ENCODE results near the gene DICER1. TPM values are rescaled to one million over a fixed set of nuclear protein-coding genes. Genes with fewer than 3 reads are reported as not detected.

DICER1 gene
- total RNA-seq, 1 donor from 2014 or later: 103 TPM

- Histone ChIP-seq H3K79me2 (ENCODE audit: insufficient read depth, low read length) (no peaks in the 10 kb centered on the region), H3K4me1 (ENCODE audit: insufficient read depth, low read length) (no peaks in the 10 kb centered on the region), H3K27me3 (ENCODE audit: insufficient read depth, low read length) (peaks cover 2% of the 10 kb centered on the region), H3K27ac (ENCODE audit: low read depth, low read length) (no peak overlapping the region), H2AFZ (ENCODE audit: low read depth, low read length) (no peak overlapping the region), H3K36me3 (ENCODE audit: insufficient read depth, low read length) (no peaks in the 10 kb centered on the region), H3K4me2 (ENCODE audit: low read length) (no peak overlapping the region), H4K20me1 (ENCODE audit: insufficient read depth, low read length) (no peaks in the 10 kb centered on the region), H3K4me3 (ENCODE audit: insufficient read depth, low read depth, low read length) (no peak overlapping the region), H3K9ac (ENCODE audit: low read length) (no peak overlapping the region), H3K9me3 (ENCODE audit: insufficient read depth, low read depth, low read length) (no peaks in the 10 kb centered on the region)
- Mint-ChIP-seq H3K36me3 (ENCODE audit: low read depth, unreplicated experiment) (no peaks in the 10 kb centered on the region), H3K4me3 (ENCODE audit: unreplicated experiment) (no peak overlapping the region), H3K27me3 (ENCODE audit: low read depth, unreplicated experiment) (peaks cover 21% of the 10 kb centered on the region), H3K4me1 (ENCODE audit: low read depth, unreplicated experiment) (peaks cover 6% of the 10 kb centered on the region), H3K9me3 (ENCODE audit: unreplicated experiment) (peaks cover 2% of the 10 kb centered on the region), H3K27ac (ENCODE audit: unreplicated experiment) (no peak overlapping the region)
- no peak for TF ChIP-seq EZH2 (IDR thresholded peaks at IDR 0.05; ENCODE audit: insufficient read depth, low read length)
- no peak for TF ChIP-seq CTCF (IDR thresholded peaks at IDR 0.05; ENCODE audit: insufficient read depth, low read depth, low read length)
- no peak for DNase-seq (ENCODE audit: low read depth)
- FAIRE-seq: no peak
Measured at GRCh38 chr14:95040708-95041476, 116.4 kb downstream of the DICER1 start.

- Mint-ChIP-seq H3K4me3 (ENCODE audit: unreplicated experiment) (no peak overlapping the region), H3K27ac (ENCODE audit: unreplicated experiment) (no peak overlapping the region), H3K27me3 (ENCODE audit: low read depth, unreplicated experiment) (peaks cover 17% of the 10 kb centered on the region), H3K9me3 (ENCODE audit: unreplicated experiment) (peaks cover 2% of the 10 kb centered on the region), H3K36me3 (ENCODE audit: low read depth, unreplicated experiment) (no peaks in the 10 kb centered on the region), H3K4me1 (ENCODE audit: low read depth, unreplicated experiment) (peaks cover 6% of the 10 kb centered on the region)
- TF ChIP-seq EZH2 (IDR thresholded peaks at IDR 0.05; ENCODE audit: insufficient read depth, low read length) (no peak), CTCF (IDR thresholded peaks at IDR 0.05; ENCODE audit: insufficient read depth, low read depth, low read length) (no peak)
- H4K20me1 ChIP-seq (ENCODE audit: insufficient read depth, low read length): no peaks in the 10 kb centered on the region
- H3K9me3 ChIP-seq (ENCODE audit: insufficient read depth, low read depth, low read length): no peaks in the 10 kb centered on the region
- DNase-seq (ENCODE audit: low read depth) (no peak), FAIRE-seq (no peak)
- no peak overlapping the region for H3K27ac ChIP-seq (ENCODE audit: low read depth, low read length)
- no peak overlapping the region for H3K9ac ChIP-seq (ENCODE audit: low read length)
- peaks cover 2% of the 10 kb centered on the region for H3K27me3 ChIP-seq (ENCODE audit: insufficient read depth, low read length)
- H3K4me2 ChIP-seq (ENCODE audit: low read length): no peak overlapping the region
- no peak overlapping the region for H2AFZ ChIP-seq (ENCODE audit: low read depth, low read length)
- H3K79me2 ChIP-seq (ENCODE audit: insufficient read depth, low read length): no peaks in the 10 kb centered on the region
- no peaks in the 10 kb centered on the region for H3K4me1 ChIP-seq (ENCODE audit: insufficient read depth, low read length)
- no peaks in the 10 kb centered on the region for H3K36me3 ChIP-seq (ENCODE audit: insufficient read depth, low read length)
- no peak overlapping the region for H3K4me3 ChIP-seq (ENCODE audit: insufficient read depth, low read depth, low read length)
Measured at GRCh38 chr14:95039993-95040348, 117.4 kb downstream of the DICER1 start.

Measured in astrocyte (in vitro differentiated cells and primary cell).